ENCODE data around the gene DNAH12. TPM values are rescaled to one million over a fixed set of nuclear protein-coding genes. Genes with fewer than 3 reads are reported as not detected.

The DNAH12 gene
- total and polyA plus RNA-seq, 2 experiments from 2014 or later = not detected

GRCh38 chr3:57298041-57298440 lies 246.1 kb downstream of the DNAH12 start:
- Mint-ChIP-seq H3K27ac (no peak overlapping the region), H3K27me3 (ENCODE audit: insufficient read depth, low read depth, poor library complexity) (no peaks in the 10 kb centered on the region), H3K36me3 (ENCODE audit: low read depth) (no peaks in the 10 kb centered on the region), H3K9me3 (no peaks in the 10 kb centered on the region), H3K4me1 (no peaks in the 10 kb centered on the region), H3K4me3 (no peak overlapping the region)
- TF ChIP-seq ETS1 (IDR thresholded peaks at IDR 0.05) (no peak), POLR2AphosphoS5 (IDR thresholded peaks at IDR 0.05; ENCODE audit: low read depth) (no peak), STAT1 (IDR thresholded peaks at IDR 0.05; ENCODE audit: unreplicated experiment) (no peak), JUNB (IDR thresholded peaks at IDR 0.05; ENCODE audit: unreplicated experiment) (no peak), ZNF462 (CRISPR knock-in tag; IDR thresholded peaks at IDR 0.05) (no peak), NANOG (IDR thresholded peaks at IDR 0.05; ENCODE audit: borderline replicate concordance) (no peak)
- H3K27ac ChIP-seq (ENCODE audit: low read depth) = no peak overlapping the region
- no peaks in the 10 kb centered on the region for H3K27me3 ChIP-seq (ENCODE audit: insufficient read depth)
- H3K4me1 ChIP-seq (ENCODE audit: insufficient read depth) = no peaks in the 10 kb centered on the region
- DNase-seq (ENCODE audit: low spot score) (no peak), ATAC-seq (no peak)
- H4K20me1 ChIP-seq (replicated peaks; ENCODE audit: insufficient read depth) = no peaks in the 10 kb centered on the region
- H3K4me3 ChIP-seq = no peak overlapping the region
- H3K4me2 ChIP-seq = no peak overlapping the region
- no peaks in the 10 kb centered on the region for H3K79me2 ChIP-seq (replicated peaks; ENCODE audit: insufficient read depth)
- no peaks in the 10 kb centered on the region for H3F3A ChIP-seq (replicated peaks; ENCODE audit: low read depth)
- no peaks in the 10 kb centered on the region for H3K9me2 ChIP-seq (ENCODE audit: insufficient read depth)
- H3K36me3 ChIP-seq (ENCODE audit: insufficient read depth) = no peaks in the 10 kb centered on the region
- 0 out of 2 replicates have a peak overlapping the region, but pooled peaks have one; percentile 7 for H2AFZ ChIP-seq

Data from GM23338 (cell line).